LNCAP (cell line): Measurements from ENCODE around the gene CCNDBP1.
A peak's percentile ranks its signal among the peaks of the same experiment; 100 is the strongest.

Experiments used
- TF ChIP-seq, protein P1 (sequence below): fragments of 450-650 bp; IDR thresholded peaks from 2 replicates; pipeline ENCODE4 v1.5.1; 2017; ENCODE audit warnings: mild to moderate bottlenecking

The CCNDBP1 gene

DNA sequence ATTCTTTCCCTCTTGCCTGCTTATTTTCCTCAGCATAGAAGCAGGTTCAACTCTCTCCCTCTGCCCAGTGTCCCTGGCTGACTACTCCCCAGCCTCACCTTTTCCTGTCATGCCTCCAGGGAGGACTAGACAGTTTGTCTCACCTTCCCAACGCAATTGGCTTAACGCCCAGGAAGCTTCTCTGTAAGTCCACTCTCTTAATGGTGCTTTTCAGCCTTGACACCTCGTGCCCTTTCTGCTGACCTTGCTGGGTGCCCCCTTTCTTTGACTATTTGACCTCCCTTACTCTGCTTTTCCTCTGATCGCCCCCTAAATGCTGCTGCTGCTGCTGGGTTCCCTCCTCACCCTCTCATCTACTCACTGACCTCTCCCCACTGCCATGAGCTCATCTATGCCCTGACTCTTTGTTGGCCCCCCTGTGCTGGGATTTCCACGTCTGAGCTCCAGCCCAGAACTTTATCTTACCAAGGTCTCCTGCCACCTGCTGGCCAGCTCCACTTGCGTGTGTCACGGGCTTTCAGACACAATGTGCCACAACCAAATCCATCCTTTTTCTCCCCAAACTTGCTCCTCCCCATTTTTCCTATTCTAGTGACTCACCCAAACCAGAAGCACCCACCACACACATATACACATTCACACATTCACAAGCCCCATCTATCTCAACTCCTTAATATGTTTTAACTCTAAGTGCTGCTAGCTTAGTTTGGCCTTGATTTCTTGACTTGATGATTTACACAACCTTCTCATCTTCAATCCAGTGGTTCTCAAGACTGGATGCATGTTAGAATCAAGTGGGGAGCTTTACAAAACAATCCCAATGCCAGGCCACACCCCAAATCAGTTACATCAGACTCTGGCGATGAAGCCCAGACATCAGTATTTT is 19.1 kb downstream of the CCNDBP1 start:
- TF ChIP-seq, protein P1, sequence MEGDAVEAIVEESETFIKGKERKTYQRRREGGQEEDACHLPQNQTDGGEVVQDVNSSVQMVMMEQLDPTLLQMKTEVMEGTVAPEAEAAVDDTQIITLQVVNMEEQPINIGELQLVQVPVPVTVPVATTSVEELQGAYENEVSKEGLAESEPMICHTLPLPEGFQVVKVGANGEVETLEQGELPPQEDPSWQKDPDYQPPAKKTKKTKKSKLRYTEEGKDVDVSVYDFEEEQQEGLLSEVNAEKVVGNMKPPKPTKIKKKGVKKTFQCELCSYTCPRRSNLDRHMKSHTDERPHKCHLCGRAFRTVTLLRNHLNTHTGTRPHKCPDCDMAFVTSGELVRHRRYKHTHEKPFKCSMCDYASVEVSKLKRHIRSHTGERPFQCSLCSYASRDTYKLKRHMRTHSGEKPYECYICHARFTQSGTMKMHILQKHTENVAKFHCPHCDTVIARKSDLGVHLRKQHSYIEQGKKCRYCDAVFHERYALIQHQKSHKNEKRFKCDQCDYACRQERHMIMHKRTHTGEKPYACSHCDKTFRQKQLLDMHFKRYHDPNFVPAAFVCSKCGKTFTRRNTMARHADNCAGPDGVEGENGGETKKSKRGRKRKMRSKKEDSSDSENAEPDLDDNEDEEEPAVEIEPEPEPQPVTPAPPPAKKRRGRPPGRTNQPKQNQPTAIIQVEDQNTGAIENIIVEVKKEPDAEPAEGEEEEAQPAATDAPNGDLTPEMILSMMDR = peak; percentile 78

DNA sequence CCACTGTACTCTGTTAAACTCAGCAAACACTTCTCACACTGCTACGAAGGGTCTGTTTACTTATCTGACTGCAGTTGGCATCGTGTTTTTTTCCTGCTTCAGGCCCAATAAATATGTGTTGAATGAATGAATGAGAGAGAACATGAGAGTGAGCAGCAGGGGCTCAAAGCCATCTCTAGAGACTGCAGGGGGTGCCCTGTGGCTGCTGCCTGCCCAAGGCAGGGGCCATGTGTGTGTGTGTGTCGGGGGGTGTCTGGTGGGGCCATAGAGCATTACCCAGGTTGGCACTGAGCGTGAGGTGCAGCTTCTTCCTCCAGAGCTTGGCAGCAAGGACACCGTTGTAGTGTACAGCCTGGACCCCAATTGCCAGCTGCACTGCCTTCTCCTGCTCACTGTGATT is 20.9 kb downstream of the CCNDBP1 start:
- TF ChIP-seq, protein P1 = no peak

DNA sequence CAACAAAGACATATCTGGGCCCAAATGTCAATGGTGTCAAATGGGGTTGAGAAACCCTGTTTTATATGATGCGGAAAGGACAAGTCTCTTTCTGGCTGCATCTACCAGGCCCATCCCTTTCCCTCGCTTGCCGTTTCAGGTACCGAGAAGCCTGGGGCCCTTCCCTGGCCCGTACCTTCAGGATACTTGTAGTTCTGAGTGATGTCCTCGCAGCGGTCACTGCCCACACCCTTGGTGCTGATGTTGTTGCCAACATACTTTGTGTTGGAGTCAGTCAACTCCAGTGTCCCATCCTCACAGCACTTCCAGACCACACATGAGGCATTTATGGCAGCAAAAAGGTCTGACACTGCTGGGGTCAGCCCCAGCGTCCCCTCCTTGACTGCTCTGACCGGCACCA is 21.8 kb downstream of the CCNDBP1 start:
- TF ChIP-seq, protein P1 = no peak

DNA sequence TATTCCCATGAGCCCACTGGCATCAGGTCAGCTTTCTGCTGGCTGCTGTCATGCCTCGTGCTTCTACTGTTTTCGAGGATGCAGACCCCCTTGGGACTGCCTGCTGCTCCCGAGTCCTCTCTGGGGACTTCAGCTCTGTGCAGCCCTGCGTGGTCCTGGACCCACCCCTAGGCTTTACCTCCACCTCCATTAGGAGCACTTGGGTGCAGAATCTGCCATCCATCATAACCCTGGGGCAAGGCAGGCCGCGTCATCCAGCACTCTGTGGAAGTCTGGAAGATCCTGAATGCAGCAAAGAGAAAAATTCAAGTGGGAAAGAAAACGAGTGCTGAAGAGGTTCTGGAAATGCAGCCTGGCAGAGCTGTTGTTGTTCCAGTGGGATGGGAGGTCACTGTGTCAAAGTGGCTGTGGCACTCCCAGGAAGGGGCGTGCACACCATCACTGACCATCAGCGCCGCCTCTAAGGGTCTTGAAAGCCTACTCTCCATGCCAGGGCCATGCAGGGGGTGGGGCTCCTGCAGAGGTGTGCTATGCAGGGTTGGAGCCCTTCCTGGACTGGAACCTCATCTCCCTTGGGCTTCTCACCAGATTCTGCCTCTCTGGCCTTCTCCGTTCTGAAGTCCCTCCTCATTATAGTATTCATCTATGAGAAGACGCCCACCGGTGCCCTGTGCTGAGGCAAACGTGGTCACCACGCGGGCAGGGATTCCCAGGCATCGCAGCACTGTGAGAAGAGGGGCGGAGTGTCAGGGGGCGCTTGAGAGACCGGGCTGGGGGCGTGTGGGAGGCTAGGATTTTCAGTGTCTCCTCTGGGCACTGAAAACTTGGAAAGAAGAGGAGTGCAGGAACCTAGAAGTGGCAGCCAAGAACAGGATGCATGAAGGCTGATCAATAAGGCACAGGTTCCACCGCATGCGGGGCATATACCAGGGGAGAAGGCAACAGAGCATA is 23.1 kb downstream of the CCNDBP1 start:
- TF ChIP-seq, protein P1 = no peak

DNA sequence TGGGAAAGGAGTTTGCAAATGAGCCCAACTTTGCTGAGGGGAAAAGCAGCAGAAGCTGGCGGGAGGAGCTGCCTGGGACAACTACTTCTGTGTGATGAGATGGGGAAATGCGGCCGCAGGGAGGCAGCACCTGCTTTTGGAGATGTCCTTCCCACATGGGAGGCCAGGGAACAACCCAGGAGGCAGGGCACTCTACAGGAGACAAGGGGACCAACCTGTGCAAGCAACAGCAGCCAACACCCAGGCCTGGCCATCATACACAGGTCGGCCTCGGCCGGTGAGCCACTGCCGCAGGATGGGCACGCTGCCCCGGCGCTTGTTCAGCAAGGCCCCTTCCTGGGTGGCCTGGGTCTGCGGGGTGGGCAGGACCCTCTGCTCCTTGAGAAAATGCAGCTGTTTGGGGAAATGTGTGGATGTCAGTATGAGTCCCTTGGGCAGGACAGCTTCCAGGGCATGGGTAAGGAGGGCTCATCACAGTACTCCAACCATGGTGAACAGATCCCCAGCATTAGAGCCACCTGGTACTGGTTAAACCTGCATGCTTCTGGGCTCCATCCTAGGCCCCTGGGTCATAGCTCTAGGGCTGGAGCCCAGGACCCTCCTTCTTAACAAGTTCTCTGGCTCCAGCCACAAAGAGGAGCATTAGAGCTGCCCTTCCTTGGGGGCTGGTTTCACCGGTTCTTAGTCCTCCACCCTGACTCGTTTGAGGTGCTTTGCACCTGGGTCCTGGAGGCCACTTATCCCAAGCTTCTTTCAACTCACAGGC is 24.0 kb downstream of the CCNDBP1 start:
- TF ChIP-seq, protein P1 = no peak

DNA sequence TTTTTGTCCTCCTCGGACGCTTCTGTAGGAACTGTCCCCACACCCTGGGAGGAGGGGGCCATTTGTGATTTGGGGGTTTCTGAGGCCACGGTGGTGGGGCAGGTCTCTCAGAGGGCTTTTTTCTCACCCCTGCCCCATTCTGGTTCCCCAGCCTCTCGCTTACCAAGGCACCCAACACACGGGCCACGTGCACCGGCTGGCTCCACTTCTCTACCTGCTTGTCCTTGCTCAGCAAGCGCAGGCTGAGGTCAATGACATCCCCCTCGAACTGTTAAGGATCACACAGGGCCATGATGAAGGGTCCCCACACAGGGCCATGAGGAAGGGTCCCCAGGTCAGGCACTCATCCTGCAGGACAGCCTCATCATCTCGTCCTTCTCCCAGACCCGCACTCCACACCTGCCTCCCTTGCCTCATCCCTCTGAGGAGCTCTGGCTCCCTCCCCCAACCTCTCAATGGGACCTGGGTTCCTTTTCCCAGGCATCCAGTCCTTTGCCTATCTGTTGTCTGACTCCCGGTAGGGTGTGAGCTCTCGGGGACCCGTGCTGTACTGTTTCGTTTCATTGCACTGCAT is 25.1 kb downstream of the CCNDBP1 start:
- TF ChIP-seq, protein P1 = no peak

DNA sequence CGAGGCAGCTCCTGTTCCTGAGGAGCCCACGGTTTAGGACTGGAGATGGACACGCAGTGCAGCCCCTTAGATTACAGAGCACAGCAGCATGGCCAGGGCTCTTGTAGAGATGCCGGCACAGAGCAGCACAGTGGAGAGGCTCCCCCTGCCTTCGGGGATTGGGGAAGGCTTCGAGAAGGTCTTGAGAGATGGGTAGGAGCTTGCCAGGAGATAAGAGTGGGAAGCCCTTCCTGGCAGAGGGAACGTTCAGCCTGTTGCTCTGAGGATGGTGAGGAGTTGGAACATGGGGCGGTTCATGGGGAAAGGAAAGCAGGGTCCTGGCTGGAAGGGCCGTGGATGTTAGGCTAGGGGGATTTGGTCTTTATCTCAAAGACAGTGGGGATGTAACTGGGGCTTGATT is 25.6 kb downstream of the CCNDBP1 start:
- TF ChIP-seq, protein P1 = no peak
